ENCODE measurements around the gene KBTBD2. TPM values are rescaled to one million over a fixed set of nuclear protein-coding genes. Genes with fewer than 3 reads are reported as not detected.
"Not testable (repeated sequence)": the region's sequence is repeated elsewhere in the genome, so short reads cannot be mapped to it uniquely, and the experiment has no call there.

Gene KBTBD2
- total RNA-seq, 1 experiment from 2014 or later, result 58.7 TPM

- TF ChIP-seq, protein P1, sequence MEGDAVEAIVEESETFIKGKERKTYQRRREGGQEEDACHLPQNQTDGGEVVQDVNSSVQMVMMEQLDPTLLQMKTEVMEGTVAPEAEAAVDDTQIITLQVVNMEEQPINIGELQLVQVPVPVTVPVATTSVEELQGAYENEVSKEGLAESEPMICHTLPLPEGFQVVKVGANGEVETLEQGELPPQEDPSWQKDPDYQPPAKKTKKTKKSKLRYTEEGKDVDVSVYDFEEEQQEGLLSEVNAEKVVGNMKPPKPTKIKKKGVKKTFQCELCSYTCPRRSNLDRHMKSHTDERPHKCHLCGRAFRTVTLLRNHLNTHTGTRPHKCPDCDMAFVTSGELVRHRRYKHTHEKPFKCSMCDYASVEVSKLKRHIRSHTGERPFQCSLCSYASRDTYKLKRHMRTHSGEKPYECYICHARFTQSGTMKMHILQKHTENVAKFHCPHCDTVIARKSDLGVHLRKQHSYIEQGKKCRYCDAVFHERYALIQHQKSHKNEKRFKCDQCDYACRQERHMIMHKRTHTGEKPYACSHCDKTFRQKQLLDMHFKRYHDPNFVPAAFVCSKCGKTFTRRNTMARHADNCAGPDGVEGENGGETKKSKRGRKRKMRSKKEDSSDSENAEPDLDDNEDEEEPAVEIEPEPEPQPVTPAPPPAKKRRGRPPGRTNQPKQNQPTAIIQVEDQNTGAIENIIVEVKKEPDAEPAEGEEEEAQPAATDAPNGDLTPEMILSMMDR (IDR thresholded peaks at IDR 0.05; ENCODE audit: unreplicated experiment), result no peak
- BruUV-seq (replicated peaks), result no TSS peak
- H3K27ac Mint-ChIP-seq (ENCODE audit: unreplicated experiment), result no peak overlapping the region
- H3K27me3 Mint-ChIP-seq (ENCODE audit: unreplicated experiment), result no peaks in the 10 kb centered on the region
- peaks cover 14% of the 10 kb centered on the region for H3K36me3 Mint-ChIP-seq (ENCODE audit: insufficient read depth, unreplicated experiment)
- H3K9me3 Mint-ChIP-seq (ENCODE audit: low read depth, unreplicated experiment), result no peaks in the 10 kb centered on the region
- no peaks in the 10 kb centered on the region for H3K4me1 Mint-ChIP-seq (ENCODE audit: low read depth, unreplicated experiment)
- H3K4me3 Mint-ChIP-seq (ENCODE audit: low read depth, unreplicated experiment), result no peak overlapping the region
- CTCF ChIA-PET, result no interaction called here
- intact Hi-C loops (cut with micrococcal nuclease; ENCODE audit: unreplicated experiment), result no loop called here
- DNase-seq, result no peak
Measured at GRCh38 chr7:32910195-32910594, 18.6 kb upstream of the KBTBD2 start.

- intact Hi-C loops (cut with micrococcal nuclease; ENCODE audit: unreplicated experiment), result no loop called here
- peaks cover 2% of the 10 kb centered on the region for H3K9me3 Mint-ChIP-seq (ENCODE audit: low read depth, unreplicated experiment)
- peaks cover 14% of the 10 kb centered on the region for H3K36me3 Mint-ChIP-seq (ENCODE audit: insufficient read depth, unreplicated experiment)
- H3K27me3 Mint-ChIP-seq (ENCODE audit: unreplicated experiment), result no peaks in the 10 kb centered on the region
- BruUV-seq (replicated peaks), result no TSS peak
- no peaks in the 10 kb centered on the region for H3K4me1 Mint-ChIP-seq (ENCODE audit: low read depth, unreplicated experiment)
- peak overlapping the region; percentile 75 for H3K27ac Mint-ChIP-seq (ENCODE audit: unreplicated experiment)
- peak; percentile 83 for DNase-seq
- TF ChIP-seq, protein P1 (IDR thresholded peaks at IDR 0.05; ENCODE audit: unreplicated experiment), result no peak
- H3K4me3 Mint-ChIP-seq (ENCODE audit: low read depth, unreplicated experiment), result peak overlapping the region; percentile 76
- CTCF ChIA-PET, result interaction anchor here (1.2 to 1.6 kb wide), 3 partner anchors 13 to 235 kb away, joined by 3 to 9 read pairs (median 5); partner anchors contain the start of gene KBTBD2
Measured at GRCh38 chr7:32905175-32905662, 13.7 kb upstream of the KBTBD2 start.

GRCh38 chr7:32901629-32902028, 10.1 kb upstream of the KBTBD2 start:
- intact Hi-C loops (cut with micrococcal nuclease; ENCODE audit: unreplicated experiment), result no loop called here
- CTCF ChIA-PET, result interaction anchor here (0.7 to 0.8 kb wide), 2 partner anchors 55 to 274 kb away, joined by 3 to 4 read pairs; no protein-coding TSS in a partner anchor
- Mint-ChIP-seq H3K27me3 (ENCODE audit: unreplicated experiment) (peaks cover 10% of the 10 kb centered on the region), H3K9me3 (ENCODE audit: low read depth, unreplicated experiment) (peaks cover 2% of the 10 kb centered on the region), H3K4me3 (ENCODE audit: low read depth, unreplicated experiment) (no peak overlapping the region), H3K27ac (ENCODE audit: unreplicated experiment) (no peak overlapping the region), H3K4me1 (ENCODE audit: low read depth, unreplicated experiment) (no peaks in the 10 kb centered on the region), H3K36me3 (ENCODE audit: insufficient read depth, unreplicated experiment) (peaks cover 14% of the 10 kb centered on the region)
- DNase-seq, result no peak
- TF ChIP-seq, protein P1 (IDR thresholded peaks at IDR 0.05; ENCODE audit: unreplicated experiment), result no peak
- BruUV-seq (replicated peaks), result no TSS peak

GRCh38 chr7:32900433-32900995, 9.0 kb upstream of the KBTBD2 start:
- H3K27me3 Mint-ChIP-seq (ENCODE audit: unreplicated experiment), result peaks cover 13% of the 10 kb centered on the region
- CTCF ChIA-PET, result no interaction called here
- no peaks in the 10 kb centered on the region for H3K4me1 Mint-ChIP-seq (ENCODE audit: low read depth, unreplicated experiment)
- TF ChIP-seq, protein P1 (IDR thresholded peaks at IDR 0.05; ENCODE audit: unreplicated experiment), result no peak
- no peak for DNase-seq
- H3K9me3 Mint-ChIP-seq (ENCODE audit: low read depth, unreplicated experiment), result peaks cover 2% of the 10 kb centered on the region
- peaks cover 11% of the 10 kb centered on the region for H3K36me3 Mint-ChIP-seq (ENCODE audit: insufficient read depth, unreplicated experiment)
- no TSS peak for BruUV-seq (replicated peaks)
- H3K27ac Mint-ChIP-seq (ENCODE audit: unreplicated experiment), result no peak overlapping the region
- H3K4me3 Mint-ChIP-seq (ENCODE audit: low read depth, unreplicated experiment), result no peak overlapping the region
- intact Hi-C loops (cut with micrococcal nuclease; ENCODE audit: unreplicated experiment), result no loop called here

DNA sequence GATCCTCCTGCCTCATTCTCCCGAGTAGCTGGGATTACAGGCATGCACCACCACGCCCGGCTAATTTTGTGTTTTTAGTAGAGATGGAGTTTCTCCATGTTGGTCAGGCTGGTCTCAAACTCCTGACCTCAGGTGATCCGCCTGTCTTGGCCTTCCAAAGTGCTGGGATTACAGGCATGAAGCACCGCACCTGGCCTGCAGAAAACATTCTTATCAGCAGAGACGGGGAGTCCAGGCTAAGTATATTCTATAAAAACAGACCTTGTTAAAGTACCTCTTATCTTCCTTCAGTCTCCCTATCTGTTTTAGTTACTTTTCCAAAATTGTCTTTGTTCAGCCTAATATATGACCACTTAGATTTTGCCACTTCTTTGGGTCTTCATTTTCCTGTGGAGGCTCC, 5.8 kb upstream of the KBTBD2 start:
- H3K27ac Mint-ChIP-seq (ENCODE audit: unreplicated experiment); H3K9me3 Mint-ChIP-seq (ENCODE audit: low read depth, unreplicated experiment); H3K4me3 Mint-ChIP-seq (ENCODE audit: low read depth, unreplicated experiment); H3K36me3 Mint-ChIP-seq (ENCODE audit: insufficient read depth, unreplicated experiment); intact Hi-C loops (cut with micrococcal nuclease; ENCODE audit: unreplicated experiment); DNase-seq; BruUV-seq (replicated peaks); CTCF ChIA-PET: not testable (repeated sequence)
- H3K4me1 Mint-ChIP-seq (ENCODE audit: low read depth, unreplicated experiment), result peaks cover 20% of the 10 kb centered on the region
- peaks cover 13% of the 10 kb centered on the region for H3K27me3 Mint-ChIP-seq (ENCODE audit: unreplicated experiment)
